IMR-90 (cell line): Measurements from ENCODE around the gene SH3RF3. TPM values are rescaled to one million over a fixed set of nuclear protein-coding genes. Genes with fewer than 3 reads are reported as not detected.

Experiments used
- ATAC-seq: fragments of 200-7000 bp; cut with Tn5 transposase; 2 replicates; pipeline ENCODE4 v1.9.1; 2020; ENCODE audit warnings: low read depth, mild to moderate bottlenecking, moderate library complexity
- BruUV-seq: library from RNA; stranded (reverse); fragments of 400-500 nt; replicated peaks from 2 replicates; lab custom pipeline; 2021; lab: Mats Ljungman, UMichigan
- CTCF ChIA-PET: fragments of 300-600 bp; formaldehyde crosslinking; extraction: SDS; loops from one replicate; lab custom pipeline; 2021; ENCODE audit warnings: antibody characterized with exemption; lab: Yijun Ruan, JAX
- POLR2A ChIA-PET: fragments of 300-600 bp; sonication (Branson Sonifier 250); formaldehyde crosslinking; loops from one replicate; lab custom pipeline; 2022; ENCODE audit warnings: antibody characterized with exemption; ENCODE audit not compliant: unreplicated experiment; lab: Charles Lee
- DNase-seq: peaks from one replicate; pipeline ENCODE4 v3.0.0; 2013
- H2AFZ ChIP-seq: replicated peaks from 2 replicates; pipeline ENCODE3; 2013; ENCODE audit warnings: low read length, mild to moderate bottlenecking; ENCODE audit not compliant: poor library complexity
- H2AK5ac ChIP-seq: 2 replicates; pipeline ENCODE4 v1.6.1; 2013; ENCODE audit warnings: low read depth, low read length, inconsistent platforms
- H2AK9ac ChIP-seq: replicated peaks from 2 replicates; pipeline ENCODE3; 2013; ENCODE audit warnings: mild to moderate bottlenecking, low read depth, low read length, moderate library complexity; ENCODE audit not compliant: poor library complexity
- H2BK120ac ChIP-seq: 2 replicates; pipeline ENCODE4 v1.6.1; 2013; ENCODE audit warnings: low read depth, low read length, inconsistent platforms
- H2BK15ac ChIP-seq: 3 replicates; pipeline ENCODE4 v1.6.1; 2013; ENCODE audit warnings: low read depth, low read length, inconsistent platforms
- H2BK20ac ChIP-seq: 2 replicates; pipeline ENCODE4 v1.6.1; 2013; ENCODE audit warnings: low read depth, mild to moderate bottlenecking, inconsistent platforms, low read length, moderate library complexity
- H2BK5ac ChIP-seq: 2 replicates; pipeline ENCODE4 v1.6.1; 2013; ENCODE audit warnings: mild to moderate bottlenecking, low read depth, low read length, inconsistent platforms; ENCODE audit not compliant: poor library complexity, severe bottlenecking
- H3K14ac ChIP-seq: replicated peaks from 2 replicates; pipeline ENCODE4 v1.6.1; 2013; ENCODE audit warnings: low read depth, low read length, inconsistent platforms
- H3K18ac ChIP-seq: 2 replicates; pipeline ENCODE4 v1.6.1; 2013; ENCODE audit warnings: low read depth, low read length, control low read depth
- H3K23ac ChIP-seq: 2 replicates; pipeline ENCODE4 v1.6.1; 2013; ENCODE audit warnings: low read depth, low read length, inconsistent platforms
- H3K27ac ChIP-seq: 2 replicates; pipeline ENCODE4 v1.5.1; 2013; ENCODE audit warnings: mild to moderate bottlenecking, control low read depth, low read length; ENCODE audit not compliant: insufficient read depth
- H3K27me3 ChIP-seq: 2 replicates; pipeline ENCODE4 v1.6.1; 2013; ENCODE audit warnings: low read length; ENCODE audit not compliant: control insufficient read depth, insufficient read depth
- H3K36me3 ChIP-seq: 2 replicates; pipeline ENCODE4 v1.6.1; 2013; ENCODE audit warnings: low read length, mixed read lengths; ENCODE audit not compliant: control insufficient read depth, insufficient read depth
- H3K4ac ChIP-seq: 2 replicates; pipeline ENCODE4 v1.6.1; 2013; ENCODE audit warnings: low read depth, low read length, inconsistent platforms
- H3K4me1 ChIP-seq: 2 replicates; pipeline ENCODE4 v1.6.1; 2013; ENCODE audit warnings: low read length, mixed read lengths; ENCODE audit not compliant: control insufficient read depth, insufficient read depth
- H3K4me2 ChIP-seq: 2 replicates; pipeline ENCODE4 v1.6.1; 2013; ENCODE audit warnings: low read depth, mild to moderate bottlenecking, control low read depth, low read length, moderate library complexity
- H3K4me3 ChIP-seq: 2 replicates; pipeline ENCODE4 v1.5.1; 2013; ENCODE audit warnings: low read depth, mild to moderate bottlenecking, control low read depth, low read length, moderate library complexity; ENCODE audit not compliant: insufficient read depth
- H3K56ac ChIP-seq: 2 replicates; pipeline ENCODE4 v1.6.1; 2013; ENCODE audit warnings: low read length, inconsistent platforms; ENCODE audit not compliant: insufficient read depth; ENCODE audit errors: extremely low read depth
- H3K79me1 ChIP-seq, 2 experiments: 2 replicates each; pipeline ENCODE4 v1.6.1; 2013; ENCODE audit warnings: low read length in 2 of 2, inconsistent platforms in 1 of 2, low read depth in 1 of 2
- H3K9ac ChIP-seq: 2 replicates; pipeline ENCODE4 v1.6.1; 2013; ENCODE audit warnings: low read depth, low read length, control low read depth
- H3K9me1 ChIP-seq: 2 replicates; pipeline ENCODE4 v1.6.1; 2013; ENCODE audit warnings: low read length, inconsistent platforms; ENCODE audit not compliant: insufficient read depth
- H3K9me3 ChIP-seq: 2 replicates; pipeline ENCODE4 v1.6.1; 2013; ENCODE audit warnings: low read length; ENCODE audit not compliant: control insufficient read depth, insufficient read depth
- H4K20me1 ChIP-seq: 2 replicates; pipeline ENCODE4 v1.6.1; 2013; ENCODE audit warnings: low read length, inconsistent platforms; ENCODE audit not compliant: insufficient read depth
- H4K5ac ChIP-seq: 2 replicates; pipeline ENCODE4 v1.6.1; 2013; ENCODE audit warnings: mild to moderate bottlenecking, low read depth, low read length, control low read depth
- H4K8ac ChIP-seq, 2 experiments: 2 replicates each; pipeline ENCODE4 v1.6.1; 2013; ENCODE audit warnings: low read depth in 2 of 2, low read length in 2 of 2, control low read depth in 1 of 2, inconsistent platforms in 1 of 2
- H4K91ac ChIP-seq: 2 replicates; pipeline ENCODE4 v1.6.1; 2013; ENCODE audit warnings: low read depth, low read length, inconsistent platforms; ENCODE audit not compliant: insufficient read depth
- RAD21 ChIP-seq: IDR thresholded peaks from 2 replicates; pipeline ENCODE4 v1.6.1; 2012; ENCODE audit warnings: low read length, improper control_type of control experiment
- WGBS, 2 experiments: methylation state at CpG; one replicate each; pipeline versions ENCODE4 v1.1.5 to v1.1.7; 2013; ENCODE audit warnings: missing lambda C conversion rate in 2 of 2; ENCODE audit not compliant: insufficient read length in 1 of 2; ENCODE audit errors: extremely low coverage in 2 of 2; 5-methylcytosine and 5-hydroxymethylcytosine counted together
- dilution Hi-C: fragments of 300-500 bp; cut with HindIII; formaldehyde crosslinking; loops from one replicate; pipeline ENCODE4 v1.14.3; 2018; ENCODE audit warnings: low sequenced_read_pairs; ENCODE audit not compliant: unreplicated experiment
- in situ Hi-C: fragments of 300-500 bp; cut with MboI; formaldehyde crosslinking; loops from 3 replicates; pipeline ENCODE4 v1.14.3; 2019; ENCODE audit warnings: low sequenced_read_pairs, inconsistent platforms, mixed read lengths
- intact Hi-C: fragments of 100-400 bp; cut with micrococcal nuclease; formaldehyde crosslinking; loops from 2 replicates; pipeline ENCODE4 v1.10.0; 2022
- polyA plus RNA-seq, 3 experiments: library from polyadenylated mRNA; depleted of rRNA; stranded (reverse); fragments of >200 nt; gene quantifications; 2 replicates each; pipeline ENCODE4 v1.2.3, GENCODE V29; 2012; ENCODE audit warnings: low replicate concordance in 1 of 3
- total RNA-seq: library from RNA; depleted of rRNA; stranded (reverse); fragments of >200 nt; gene quantifications from 2 replicates; pipeline ENCODE4 v1.2.3, GENCODE V29; 2012

SH3RF3 gene
- total and polyA plus RNA-seq, 2 of the 4 experiments (the other 2 are of a cell fraction) = 3.4 to 5.3 TPM

DNA sequence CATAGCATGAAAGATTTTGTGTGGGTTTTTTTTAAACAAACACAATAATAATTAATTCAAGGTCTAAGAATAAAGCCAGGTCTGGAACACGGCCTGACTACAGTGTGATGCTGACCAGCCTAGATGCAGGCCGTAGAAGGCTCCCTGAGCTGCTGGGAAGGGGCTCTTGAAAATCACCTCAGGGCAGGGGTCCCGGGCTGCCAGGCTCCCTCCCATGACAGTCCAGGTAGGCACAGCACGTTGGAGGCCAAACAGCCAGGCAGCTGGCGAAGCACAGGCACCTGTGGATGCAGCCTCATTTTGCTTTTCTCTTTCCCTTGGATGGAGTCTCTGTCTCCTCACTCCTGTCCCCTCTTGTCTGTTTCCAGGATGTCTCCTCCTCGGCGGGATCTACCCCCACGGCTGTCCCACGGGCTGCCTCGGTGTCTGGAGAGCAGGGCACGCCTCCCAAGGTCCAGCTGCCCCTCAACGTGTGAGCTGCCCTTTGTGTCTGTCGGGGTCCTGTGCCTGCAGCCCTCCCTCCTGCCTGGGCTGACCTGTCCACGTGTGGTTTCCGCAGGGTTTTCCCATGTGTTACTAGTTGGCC, 290.3 kb downstream of the SH3RF3 start:
- Histone ChIP-seq H4K5ac (peak overlapping the region; percentile 4; the same call in 1 of the 2 replicates), H3K9ac (no peak overlapping the region), H3K9me3 (no peaks in the 10 kb centered on the region), H2AK9ac (peak overlapping the region; percentile 68), H3K27ac (no peak overlapping the region; the same call in 1 of the 2 replicates), H2AFZ (peak overlapping the region; percentile 0), H3K4me1 (peaks cover 22% of the 10 kb centered on the region), H2BK20ac (peak overlapping the region; percentile 57), H3K4me3 (no peak overlapping the region), H2BK120ac (peak overlapping the region; percentile 62; the same call in 1 of the 2 replicates), H3K18ac (peak overlapping the region; percentile 29; the same call in 1 of the 2 replicates), H2BK5ac (peak overlapping the region; percentile 59), H3K14ac (peak overlapping the region; percentile 56; the same call in 1 of the 2 replicates), H3K4ac (peak overlapping the region; percentile 73), H3K27me3 (no peaks in the 10 kb centered on the region), H3K56ac (no peak overlapping the region), H3K4me2 (no peak overlapping the region), H3K79me1 (peaks cover 0 to 56% of the 10 kb centered on the region in 2 experiments; a peak in 3 of 4 replicates), H4K8ac (peak overlapping the region in 1 of 2 experiments; percentile 52; a peak in 1 of 4 replicates), H3K9me1 (peaks cover 40% of the 10 kb centered on the region), H4K91ac (peak overlapping the region; percentile 10; the same call in 1 of the 2 replicates), H3K23ac (no peak overlapping the region), H2AK5ac (peak overlapping the region; percentile 94), H2BK15ac (peak overlapping the region; percentile 43; the same call in 1 of the 3 replicates), H3K36me3 (peaks cover 31% of the 10 kb centered on the region), H4K20me1 (peaks cover 8% of the 10 kb centered on the region)
- ATAC-seq (no peak), DNase-seq (no peak)
- intact Hi-C loops (no loop called here), dilution Hi-C loops (no loop called here), in situ Hi-C loops (no loop called here)
- WGBS, 2 experiments = 83% methylated on average over 8 of the region's 15 CpGs; no CpG with 5 or more reads in 1 of the 2 experiments
- no peak for TF ChIP-seq RAD21
- CTCF ChIA-PET = interaction anchor here (0.5 to 0.8 kb wide), 2 partner anchors 12 to 296 kb away, joined by 3 read pairs; no protein-coding TSS in a partner anchor
- no TSS peak for BruUV-seq
- POLR2A ChIA-PET = no interaction called here
